CD4-positive, alpha-beta T cell treated with Interferon gamma for 1 hour (primary cell): ENCODE results near the gene CYP2W1.
A peak's percentile ranks its signal among the peaks of the same experiment; 100 is the strongest.

Experiments used
- DNase-seq: peaks from one replicate; pipeline ENCODE4 v3.0.0-alpha.2; 2020

CYP2W1 gene

GRCh38 chr7:967361-968082 is 15.5 kb upstream of the CYP2W1 start:
- DNase-seq: no peak

GRCh38 chr7:968205-969105 is 14.5 kb upstream of the CYP2W1 start:
- no peak for DNase-seq

GRCh38 chr7:969403-969802 is 13.6 kb upstream of the CYP2W1 start:
- DNase-seq: no peak

GRCh38 chr7:970744-971143 is 12.2 kb upstream of the CYP2W1 start:
- no peak for DNase-seq

GRCh38 chr7:972110-972509 is 10.9 kb upstream of the CYP2W1 start:
- no peak for DNase-seq

- DNase-seq: no peak
These were observed 10.2 kb upstream of the CYP2W1 start for GRCh38 chr7:972676-973309.

- DNase-seq: no peak
These were observed 9.7 kb upstream of the CYP2W1 start for GRCh38 chr7:973312-973711.

GRCh38 chr7:974172-974571 is 8.8 kb upstream of the CYP2W1 start:
- no peak for DNase-seq

GRCh38 chr7:974820-975681 is 7.9 kb upstream of the CYP2W1 start, which contains the start of gene COX19:
Gene COX19 (minus strand): TSS chr7:975549. CDS start chr7:975509, 40 bp downstream.
- DNase-seq: peak; percentile 89

GRCh38 chr7:975702-976473 is 7.1 kb upstream of the CYP2W1 start:
- DNase-seq: no peak

- no peak for DNase-seq
These were observed 6.1 kb upstream of the CYP2W1 start for GRCh38 chr7:976901-977325.

GRCh38 chr7:977326-978048 is 5.5 kb upstream of the CYP2W1 start:
- DNase-seq: no peak

- DNase-seq: no peak
These were observed 5.0 kb upstream of the CYP2W1 start for GRCh38 chr7:978049-978346.

GRCh38 chr7:978416-979091 is 4.4 kb upstream of the CYP2W1 start:
- no peak for DNase-seq

- DNase-seq: no peak
These were observed 3.8 kb upstream of the CYP2W1 start for GRCh38 chr7:979151-979550.

GRCh38 chr7:979886-980571 is 3.0 kb upstream of the CYP2W1 start:
- DNase-seq: no peak

- DNase-seq: no peak
These were observed 1.0 kb upstream of the CYP2W1 start for GRCh38 chr7:981793-982510.

- DNase-seq: no peak
These were observed 424 bp upstream of the CYP2W1 start for GRCh38 chr7:982511-983003.

GRCh38 chr7:983616-984071 is 663 bp downstream of the CYP2W1 start:
- DNase-seq: no peak
